HG03039 (cell line): Measurements from ENCODE around the gene ARHGEF11.

ENCODE experiments used
- ATAC-seq: cut with Tn5 transposase; IDR thresholded peaks from one replicate; pipeline ENCODE4 v1.9.1; 2021; ENCODE audit warnings: mild to moderate bottlenecking, moderate library complexity; ENCODE audit not compliant: unreplicated experiment

The ARHGEF11 gene

DNA sequence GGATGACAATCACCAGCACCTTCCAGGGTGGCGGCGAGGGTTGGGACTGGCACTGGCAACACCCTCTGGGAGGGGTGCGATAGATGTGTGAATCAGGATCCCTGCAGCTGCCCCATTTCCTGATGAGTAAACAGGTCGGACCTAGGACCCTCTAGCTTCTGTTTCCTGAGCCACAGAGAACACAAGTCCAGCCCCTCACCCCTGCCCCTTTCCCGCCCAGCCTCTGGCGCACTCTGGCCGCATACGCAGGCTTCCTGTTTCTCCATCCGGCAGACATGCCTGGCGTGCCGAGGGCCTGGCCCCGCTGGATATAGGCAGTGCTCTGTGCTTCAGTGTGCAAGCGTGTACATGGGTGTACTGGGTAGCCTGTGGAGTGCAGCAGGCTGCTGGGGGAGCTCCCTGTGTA is 147.4 kb downstream of the ARHGEF11 start:
- no peak for ATAC-seq

DNA sequence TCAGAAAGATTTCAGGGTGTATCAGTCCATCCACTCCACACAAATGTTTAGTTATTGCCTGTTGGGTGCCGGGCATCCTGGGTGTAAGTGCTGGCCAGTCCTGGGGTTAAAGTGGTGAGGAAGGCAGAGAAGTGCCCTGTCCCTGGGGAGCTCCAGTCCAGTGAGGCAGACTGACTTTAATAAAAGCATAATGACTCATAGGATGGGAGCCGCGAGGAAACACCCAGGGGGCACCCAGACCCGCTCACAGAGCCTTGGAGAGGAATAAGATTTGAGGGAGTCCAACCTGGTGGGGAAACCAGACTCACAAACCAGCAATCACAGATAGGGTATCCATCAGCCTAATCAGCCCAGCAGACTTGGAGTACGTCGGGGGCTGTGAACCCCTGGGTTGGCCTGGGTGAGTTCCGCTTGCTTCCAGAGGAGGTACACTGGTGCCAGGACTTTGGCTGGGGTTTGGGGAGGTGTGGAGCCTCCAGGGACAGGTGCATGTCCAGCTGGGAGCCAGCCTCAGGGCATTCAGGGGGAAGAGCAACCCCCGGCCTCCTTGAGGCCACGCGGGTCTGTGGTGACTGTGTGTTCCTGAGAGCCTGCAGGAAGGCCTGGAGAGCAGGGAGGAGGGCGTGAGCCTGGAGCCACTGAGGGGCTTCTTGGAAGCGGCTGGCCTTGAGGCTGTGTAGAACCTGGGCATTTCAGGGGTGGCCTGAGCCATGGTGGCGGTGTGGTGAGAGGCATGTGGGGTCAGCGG is 148.3 kb downstream of the ARHGEF11 start:
- ATAC-seq, result no peak

DNA sequence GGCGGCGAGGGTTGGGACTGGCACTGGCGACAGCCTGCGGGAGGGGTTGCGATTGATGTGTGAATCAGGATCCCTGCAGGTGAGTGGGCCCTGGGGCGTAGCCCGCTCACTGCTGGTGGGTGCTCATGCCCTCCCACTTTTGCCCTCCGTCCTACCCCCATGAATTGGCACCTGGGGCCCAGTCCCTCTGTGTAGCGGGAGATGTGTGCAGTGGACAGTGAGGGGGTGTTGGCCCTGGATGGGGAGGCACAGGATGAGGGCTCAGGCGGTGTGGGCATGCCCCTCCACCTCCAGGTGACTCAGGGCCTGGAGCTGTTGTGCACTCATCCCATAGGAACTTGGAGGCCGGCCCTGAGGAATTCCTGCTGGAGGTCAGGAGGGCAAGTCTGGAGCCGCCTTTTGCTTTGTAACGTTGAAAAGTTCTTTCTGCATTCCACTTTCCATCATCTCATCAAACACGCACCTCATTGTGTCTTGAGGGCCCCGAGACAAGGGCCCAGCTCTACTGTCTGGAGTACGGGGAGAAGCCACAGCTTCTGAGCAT is 149.0 kb downstream of the ARHGEF11 start:
- ATAC-seq, result no peak

DNA sequence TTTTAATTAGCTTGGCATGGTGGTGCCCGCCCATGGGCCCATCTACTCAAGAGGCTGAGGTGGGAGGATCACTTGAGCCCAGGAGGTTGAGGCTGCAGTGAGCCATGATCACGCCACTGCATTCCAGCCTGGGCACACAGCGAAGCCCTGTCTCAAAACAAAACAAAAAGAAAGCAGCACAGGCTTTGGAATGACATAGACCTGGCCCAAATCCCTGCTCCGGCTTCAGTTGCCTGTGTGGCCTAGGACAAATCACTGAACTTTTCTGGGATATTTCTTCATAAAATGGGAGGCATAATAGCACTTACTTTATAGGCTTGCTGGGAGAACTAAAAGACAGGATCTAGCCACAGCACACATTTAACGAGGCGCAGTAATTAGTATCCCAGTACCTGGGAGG is 149.6 kb downstream of the ARHGEF11 start:
- ATAC-seq, result no peak

DNA sequence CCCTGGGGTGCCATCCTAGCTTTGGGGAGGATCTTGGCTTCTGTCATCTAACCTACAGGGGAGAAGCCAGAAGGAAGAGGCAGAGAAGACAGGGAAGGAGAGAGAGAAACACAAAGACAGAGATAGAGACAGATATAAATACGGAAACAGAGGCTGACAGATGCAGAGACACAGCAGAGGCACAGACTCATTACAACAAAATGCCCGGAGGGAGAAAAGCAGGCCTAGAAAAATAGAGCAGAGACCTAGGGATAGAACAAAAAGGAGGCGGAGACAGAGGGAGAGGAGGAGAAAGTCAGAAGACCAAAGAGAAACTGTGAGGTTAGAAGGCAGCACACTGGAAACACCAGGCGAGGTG is 150.1 kb downstream of the ARHGEF11 start:
- no peak for ATAC-seq

DNA sequence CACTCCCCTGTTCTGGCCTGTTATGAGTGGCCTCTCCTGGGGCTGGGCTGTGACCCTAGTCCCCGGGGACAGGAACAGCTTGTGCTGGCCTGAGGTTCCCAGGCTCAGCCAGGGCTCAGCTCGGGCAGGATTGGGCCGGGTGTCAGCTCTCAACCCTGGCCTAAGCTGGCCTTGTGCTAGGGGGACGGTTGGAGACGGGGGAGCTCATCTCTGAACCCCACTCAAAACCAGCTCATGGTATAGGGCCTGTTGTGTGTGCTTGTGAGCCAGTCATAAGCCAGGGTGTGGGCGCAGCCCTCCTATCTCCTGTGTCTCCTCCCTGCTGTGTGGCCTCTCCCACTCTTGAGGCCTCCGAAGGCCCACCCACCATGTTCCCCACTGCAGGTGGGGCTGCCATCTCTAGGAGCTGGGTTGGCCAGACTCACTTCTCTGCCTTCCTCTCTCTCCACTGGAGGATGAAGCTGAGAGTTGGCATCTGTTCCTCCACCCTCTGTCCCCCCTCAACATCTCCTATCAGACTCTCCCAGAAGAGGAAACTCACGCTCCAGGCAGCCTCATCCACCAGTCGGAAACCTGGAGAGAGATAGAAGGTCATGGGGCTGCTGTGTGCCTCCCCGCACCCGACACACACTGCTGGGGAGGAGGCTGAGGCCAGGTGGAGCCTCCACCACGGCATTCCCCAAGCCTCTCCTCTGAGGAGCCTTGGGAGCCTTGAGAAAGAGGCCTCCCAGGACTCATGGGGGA is 150.7 kb downstream of the ARHGEF11 start:
- no peak for ATAC-seq

DNA sequence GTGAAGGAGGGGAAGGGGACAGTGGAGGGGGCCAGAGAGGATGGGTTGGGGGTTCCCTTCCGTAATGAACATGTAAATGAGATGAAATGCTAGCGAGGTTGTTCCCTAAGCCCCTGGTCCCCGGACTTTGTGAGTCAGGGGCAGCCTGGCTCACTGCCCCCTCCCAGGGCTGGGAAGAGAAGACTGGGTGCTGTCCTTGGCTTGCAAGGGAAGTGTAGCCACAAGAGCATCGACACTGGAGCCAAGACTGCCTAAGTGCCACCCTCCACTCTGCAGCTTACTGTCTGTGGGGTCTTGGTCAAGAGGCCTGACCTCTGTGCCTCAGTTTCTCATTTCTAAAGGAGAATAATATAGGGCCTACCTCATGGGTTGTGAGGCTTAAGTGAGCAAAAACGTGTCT is 151.5 kb downstream of the ARHGEF11 start:
- no peak for ATAC-seq

DNA sequence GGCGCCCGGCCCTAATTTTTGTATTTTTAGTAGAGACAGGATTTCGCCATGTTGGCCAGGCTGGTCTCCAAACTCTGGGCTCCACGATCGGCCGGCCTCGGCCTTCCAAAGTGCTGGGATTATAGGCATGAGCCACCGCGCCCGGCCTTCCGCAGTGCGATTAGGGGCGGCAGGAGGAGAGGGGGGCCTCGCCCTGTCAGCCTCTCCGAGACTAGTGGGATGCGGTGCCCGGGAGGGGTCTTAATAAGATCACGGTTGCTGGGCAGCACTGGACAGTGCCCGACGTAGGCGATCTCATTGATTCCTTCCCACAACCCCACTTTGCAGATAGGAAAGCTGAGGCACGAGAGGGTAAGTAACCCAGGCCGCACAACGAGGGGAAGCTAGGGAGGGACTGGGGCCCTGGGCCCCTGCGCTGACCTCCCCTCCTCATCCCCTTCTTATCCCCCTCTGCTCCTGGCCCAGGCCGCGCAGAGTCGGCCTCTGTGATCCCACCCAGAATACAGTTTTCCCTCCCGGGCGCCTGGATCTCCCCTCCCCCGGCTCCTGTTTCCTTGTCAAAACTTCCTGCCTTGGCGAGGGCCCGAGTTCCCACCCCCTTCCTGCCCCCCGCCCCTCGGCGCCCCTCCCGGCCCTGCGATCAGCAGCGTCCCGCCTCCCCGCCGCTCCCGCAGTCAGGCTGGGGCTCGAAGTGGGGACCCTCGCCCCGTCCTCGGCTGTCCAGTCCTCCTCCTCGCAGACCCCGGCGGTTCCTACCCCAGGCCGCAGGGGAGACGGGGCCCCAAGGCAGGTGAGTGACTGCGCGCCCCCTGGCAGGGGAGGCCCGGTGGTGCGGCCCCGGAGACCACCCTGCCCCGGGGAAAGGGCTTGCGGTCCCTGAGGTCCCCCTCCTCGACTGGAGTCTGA is 152.2 kb downstream of the ARHGEF11 start, which contains the start of gene PEAR1:
Gene PEAR1, plus strand, starts transcription at position 671 of the 906 bp plus-strand sequence. CDS start 10,209 bp downstream, outside the sequence.
- no peak for ATAC-seq

DNA sequence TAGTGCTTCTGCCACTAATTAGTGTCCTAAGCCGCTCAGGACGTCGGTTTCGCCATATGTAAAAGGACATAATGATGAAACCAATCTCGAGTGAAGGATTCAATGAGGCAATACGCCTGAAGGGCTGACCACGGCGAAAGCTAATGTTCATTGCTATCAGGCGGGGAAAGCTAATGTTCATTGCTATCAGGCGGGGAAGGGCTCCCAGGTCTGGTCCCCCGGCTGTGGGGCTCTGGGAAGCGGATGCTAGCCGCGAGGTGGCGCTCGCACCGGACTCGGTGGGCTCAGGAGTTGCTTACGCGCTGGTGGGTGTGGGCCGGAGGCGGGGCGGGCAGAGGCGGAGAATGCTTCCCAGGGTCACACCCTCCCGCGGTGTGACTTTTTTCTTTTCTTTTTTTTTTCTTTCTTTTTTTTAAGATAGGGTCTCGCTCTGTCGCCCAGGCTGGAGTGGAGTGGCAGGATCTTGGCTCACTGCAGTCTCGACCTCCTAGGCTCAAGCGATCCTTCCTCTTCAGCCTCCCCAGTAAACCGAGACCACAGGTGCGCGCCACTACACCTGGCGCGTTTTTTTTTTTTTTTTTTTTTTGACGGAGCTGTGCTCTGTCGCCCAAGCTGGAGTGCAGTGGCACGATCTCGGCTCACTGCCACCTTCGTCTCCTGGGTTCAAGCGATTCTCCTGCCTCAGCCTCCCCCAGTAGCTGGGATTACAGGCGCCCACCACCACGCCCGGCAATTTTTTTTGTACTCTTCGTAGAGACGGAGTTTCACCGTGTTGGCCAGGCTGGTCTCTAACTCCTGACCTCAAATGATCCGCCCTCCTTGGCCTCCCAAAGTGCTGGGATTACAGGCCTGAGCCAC is 153.1 kb downstream of the ARHGEF11 start:
- peak; percentile 53 for ATAC-seq

DNA sequence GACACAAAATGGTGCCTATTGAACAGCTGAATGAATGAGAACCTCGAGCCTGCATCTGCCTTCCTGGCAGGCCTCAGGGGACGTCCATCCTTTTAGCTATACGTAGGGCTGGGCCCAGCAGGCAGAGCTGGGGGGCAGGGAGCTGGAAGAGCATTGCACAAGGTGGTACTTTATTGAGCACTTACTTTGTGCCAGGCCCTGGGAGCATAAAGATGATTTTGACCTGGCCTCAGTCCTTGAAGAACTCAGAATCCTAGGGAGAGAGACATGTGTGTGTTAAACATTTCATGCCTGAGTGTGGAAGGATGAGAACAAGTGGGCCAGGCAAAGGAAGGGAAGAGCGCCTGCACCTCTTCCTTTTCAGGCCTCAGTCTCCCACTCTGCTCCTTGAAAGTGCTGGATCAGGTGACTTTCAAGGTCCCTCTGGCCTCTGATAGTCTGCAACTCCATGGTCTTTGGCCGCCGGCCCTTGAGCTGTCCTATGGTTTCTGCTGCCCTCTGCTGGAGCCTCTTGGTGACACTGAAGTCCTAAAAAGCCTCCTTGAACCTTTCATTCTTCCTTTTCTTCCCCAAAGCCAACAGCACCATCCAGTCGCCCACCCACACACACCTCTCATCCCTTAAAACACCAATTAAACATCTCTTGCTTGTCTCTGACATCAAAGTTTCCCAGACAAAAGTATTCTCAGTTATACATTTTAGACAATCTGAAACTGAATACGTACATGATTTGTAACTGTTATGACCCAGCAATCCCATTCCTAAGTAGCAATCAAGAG is 155.6 kb downstream of the ARHGEF11 start:
- no peak for ATAC-seq

DNA sequence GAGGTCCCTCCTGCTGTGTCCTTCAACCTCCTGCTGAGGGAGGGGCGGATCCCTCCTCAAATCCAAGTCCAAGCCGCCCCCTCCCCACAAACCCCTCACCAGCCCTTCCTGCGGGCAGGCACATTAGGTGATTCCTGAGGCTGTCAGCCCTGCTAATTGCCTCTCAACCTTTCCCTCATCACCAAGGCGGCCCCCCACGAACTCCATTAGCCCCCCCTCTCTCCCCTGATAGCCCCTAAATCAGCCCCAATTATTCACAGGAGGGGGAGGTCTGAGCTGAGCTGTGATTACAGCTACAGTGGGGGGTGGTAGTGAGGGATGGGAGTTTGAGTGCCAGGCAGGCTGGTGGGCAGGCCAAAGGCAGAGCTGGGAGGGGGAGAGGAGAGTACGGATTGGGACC is 157.8 kb downstream of the ARHGEF11 start:
- ATAC-seq, result no peak

DNA sequence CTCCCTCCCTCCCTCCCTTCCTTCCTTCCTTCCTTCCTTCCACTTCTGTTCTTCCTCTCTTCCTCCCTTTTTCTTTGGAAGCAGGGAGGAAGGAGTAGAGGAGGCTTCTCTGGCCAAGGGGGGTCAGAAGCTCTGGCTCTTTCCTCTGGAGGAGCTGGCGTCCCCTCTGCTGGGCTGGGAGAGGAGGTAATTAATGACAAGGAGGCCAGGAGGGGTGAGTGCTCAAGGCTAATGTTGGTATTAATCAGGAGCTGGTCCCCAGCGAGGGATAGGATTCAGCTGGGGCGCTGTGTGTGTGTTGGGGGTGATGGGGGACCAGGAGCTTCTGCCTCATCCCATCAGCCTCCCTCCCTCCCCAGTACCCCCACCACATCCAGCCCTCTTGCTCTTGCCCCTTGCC is 158.2 kb downstream of the ARHGEF11 start:
- ATAC-seq, result no peak

DNA sequence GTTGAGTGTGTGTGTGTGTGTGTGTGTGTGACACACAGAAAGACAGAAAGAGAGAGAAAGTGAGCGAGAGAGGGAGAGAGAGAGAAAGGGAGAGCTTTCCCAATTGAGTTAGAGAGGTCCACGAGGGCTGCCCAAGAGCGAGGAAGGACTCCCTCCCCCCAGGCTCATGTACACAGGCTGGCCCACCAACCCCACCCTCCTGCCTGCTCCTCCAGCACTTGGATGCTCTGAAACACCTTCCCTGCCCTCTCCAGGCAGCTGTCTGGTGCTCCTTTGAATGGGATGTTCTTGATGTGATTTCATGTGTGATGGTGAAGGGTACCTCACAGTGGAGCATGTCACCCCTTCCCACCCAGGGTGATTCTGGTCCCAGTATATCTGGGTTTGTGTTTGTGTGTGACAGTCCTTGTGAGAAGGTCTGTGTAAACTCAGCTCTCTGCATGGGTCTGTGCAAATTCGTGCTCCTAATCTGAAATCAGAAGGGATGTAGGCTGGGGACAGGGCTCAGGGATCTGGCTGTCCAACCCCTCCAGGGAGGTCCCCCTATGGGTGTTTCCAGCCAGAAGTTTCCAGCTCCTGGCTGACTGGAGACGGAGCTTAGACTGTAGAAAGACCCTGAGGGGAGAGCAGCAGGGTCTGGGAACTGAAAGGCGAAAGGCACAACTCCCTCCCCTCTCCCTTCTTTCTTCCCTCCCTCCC is 158.8 kb downstream of the ARHGEF11 start:
- ATAC-seq, result no peak

DNA sequence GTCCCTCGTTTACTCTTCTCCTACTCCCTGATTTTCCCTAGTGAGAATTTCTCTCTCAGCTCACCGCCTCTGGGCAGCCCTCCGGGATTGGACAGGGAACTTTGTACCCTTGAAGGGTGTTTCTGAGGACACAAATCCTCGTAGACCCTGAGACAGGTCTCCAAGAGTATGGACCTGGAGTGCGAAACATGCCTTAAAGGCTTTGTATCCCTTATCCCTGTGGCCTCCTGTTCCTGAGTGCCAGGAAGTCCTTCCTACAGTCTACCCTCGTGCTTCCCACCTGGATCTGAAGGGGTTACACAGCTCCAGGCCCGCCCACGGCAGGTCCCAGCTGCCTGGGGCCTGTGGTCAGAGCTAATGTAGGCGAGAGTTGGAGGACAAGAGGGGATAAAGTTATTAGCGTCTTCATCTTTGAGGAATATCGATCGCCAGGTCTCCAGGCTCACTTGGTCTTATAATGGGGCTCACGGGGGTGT is 159.6 kb downstream of the ARHGEF11 start:
- no peak for ATAC-seq

DNA sequence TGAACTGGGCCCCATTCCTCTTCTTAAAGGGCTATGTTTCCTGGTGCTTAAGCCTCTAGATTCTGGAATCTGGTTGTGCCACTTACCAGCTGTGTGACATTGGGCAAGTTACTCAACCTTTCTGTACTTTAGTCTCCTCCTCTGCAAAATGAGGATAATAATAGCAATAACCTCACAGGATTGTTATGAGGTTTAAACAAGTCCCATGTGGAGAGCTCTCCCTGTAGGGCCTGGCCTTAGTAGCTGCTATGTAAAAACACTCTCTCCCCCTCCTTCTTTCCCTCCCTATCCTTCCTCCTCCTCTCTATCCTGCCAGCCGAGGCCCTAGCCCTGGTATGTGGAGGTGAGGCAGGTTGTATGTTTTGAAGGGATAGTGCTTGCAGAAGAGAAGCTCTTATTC is 160.2 kb downstream of the ARHGEF11 start:
- ATAC-seq, result no peak
